ENCODE measurements around the gene PRRC2A.

Gene PRRC2A

GRCh38 chr6:31676904-31677303, 56.4 kb downstream of the PRRC2A start:
- no peak for TF ChIP-seq CTCF (conservative IDR thresholded peaks at IDR 0.05; ENCODE audit: low read depth, low read length)
- H3K4me3 ChIP-seq (ENCODE audit: low read length), result no peak overlapping the region
- no peak for DNase-seq (ENCODE audit: low read depth)

GRCh38 chr6:31677955-31678354, 57.4 kb downstream of the PRRC2A start:
- no peak for TF ChIP-seq CTCF (conservative IDR thresholded peaks at IDR 0.05; ENCODE audit: low read depth, low read length)
- no peak overlapping the region for H3K4me3 ChIP-seq (ENCODE audit: low read length)
- no peak for DNase-seq (ENCODE audit: low read depth)

GRCh38 chr6:31680226-31681134, 60.0 kb downstream of the PRRC2A start, which contains the start of gene LY6G5C:
LY6G5C (minus strand) TSS chr6:31681067; CDS start chr6:31680373, 694 bp downstream.
- peak; percentile 65 for TF ChIP-seq CTCF (conservative IDR thresholded peaks at IDR 0.05; ENCODE audit: low read depth, low read length)
- peak; percentile 69 for DNase-seq (ENCODE audit: low read depth)
- peak within 1 kb of the TSS; percentile 51 for H3K4me3 ChIP-seq (ENCODE audit: low read length)

- no peak for DNase-seq (ENCODE audit: low read depth)
- H3K4me3 ChIP-seq (ENCODE audit: low read length), result peak overlapping the region; percentile 51
- TF ChIP-seq CTCF (conservative IDR thresholded peaks at IDR 0.05; ENCODE audit: low read depth, low read length), result peak; percentile 20
These were observed 60.7 kb downstream of the PRRC2A start for GRCh38 chr6:31681135-31681671.

- H3K4me3 ChIP-seq (ENCODE audit: low read length), result peak overlapping the region; percentile 59
- TF ChIP-seq CTCF (conservative IDR thresholded peaks at IDR 0.05; ENCODE audit: low read depth, low read length), result no peak
- no peak for DNase-seq (ENCODE audit: low read depth)
These were observed 63.1 kb downstream of the PRRC2A start for GRCh38 chr6:31683591-31683990.

- DNase-seq (ENCODE audit: low read depth), result no peak
- no peak overlapping the region for H3K4me3 ChIP-seq (ENCODE audit: low read length)
- no peak for TF ChIP-seq CTCF (conservative IDR thresholded peaks at IDR 0.05; ENCODE audit: low read depth, low read length)
These were observed 66.0 kb downstream of the PRRC2A start for GRCh38 chr6:31686483-31686882.
